ENCODE measurements around the gene DNAH3. TPM values are rescaled to one million over a fixed set of nuclear protein-coding genes. Genes with fewer than 3 reads are reported as not detected.
"Not testable (repeated sequence)": the region's sequence is repeated elsewhere in the genome, so short reads cannot be mapped to it uniquely, and the experiment has no call there.

Gene DNAH3
- polyA plus RNA-seq, 2 of the 4 experiments (the other 2 are of a cell fraction), result 0.37 to 0.81 TPM

DNA sequence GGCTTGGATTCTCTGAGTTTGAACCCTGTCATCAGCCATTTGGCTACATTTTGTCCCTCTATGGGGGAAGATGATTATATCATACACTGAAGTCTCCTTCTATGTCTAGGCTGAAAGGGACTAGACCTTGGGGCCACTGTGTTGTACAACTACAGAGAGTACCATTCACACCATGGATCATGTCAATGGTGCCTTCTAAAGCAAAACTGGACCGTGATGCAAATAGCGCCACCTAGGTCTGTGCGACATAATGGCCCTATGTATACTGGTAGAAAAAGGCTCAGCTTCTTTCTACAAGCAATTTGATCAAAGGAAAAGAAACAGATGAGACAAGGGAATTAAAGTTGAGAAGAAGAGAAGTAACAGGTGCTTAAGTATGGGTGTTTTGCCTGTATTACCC is 149.4 kb downstream of the DNAH3 start:
- H3K4me2 ChIP-seq, result no peak overlapping the region
- ChIA-PET CTCF (interaction anchor here (1.0 to 4.4 kb wide), 4 partner anchors 10 to 152 kb away, joined by 3 to 24 read pairs (median 4); no protein-coding TSS in a partner anchor), POLR2A (no interaction called here)
- H3K27ac ChIP-seq, result no peak overlapping the region
- DNase-seq (ENCODE audit: low read depth in 1 of 2, low spot score in 1 of 2) (peak; percentile 18 to 47), FAIRE-seq (no peak), ATAC-seq (peak; percentile 47 to 82; a peak in 5 of 6 replicates)
- no peaks in the 10 kb centered on the region for H3K9me3 ChIP-seq
- no peak overlapping the region for H3K4me3 ChIP-seq
- no peak for TF ChIP-seq ESRRA (IDR thresholded peaks at IDR 0.05; ENCODE audit: borderline replicate concordance, low read length)
- no peak for TF ChIP-seq NFE2L2 (conservative IDR thresholded peaks at IDR 0.05; ENCODE audit: low read length)
- TF ChIP-seq, protein P1, sequence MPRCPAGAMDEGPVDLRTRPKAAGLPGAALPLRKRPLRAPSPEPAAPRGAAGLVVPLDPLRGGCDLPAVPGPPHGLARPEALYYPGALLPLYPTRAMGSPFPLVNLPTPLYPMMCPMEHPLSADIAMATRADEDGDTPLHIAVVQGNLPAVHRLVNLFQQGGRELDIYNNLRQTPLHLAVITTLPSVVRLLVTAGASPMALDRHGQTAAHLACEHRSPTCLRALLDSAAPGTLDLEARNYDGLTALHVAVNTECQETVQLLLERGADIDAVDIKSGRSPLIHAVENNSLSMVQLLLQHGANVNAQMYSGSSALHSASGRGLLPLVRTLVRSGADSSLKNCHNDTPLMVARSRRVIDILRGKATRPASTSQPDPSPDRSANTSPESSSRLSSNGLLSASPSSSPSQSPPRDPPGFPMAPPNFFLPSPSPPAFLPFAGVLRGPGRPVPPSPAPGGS (IDR thresholded peaks at IDR 0.05), result no peak
- TF ChIP-seq, protein P2, sequence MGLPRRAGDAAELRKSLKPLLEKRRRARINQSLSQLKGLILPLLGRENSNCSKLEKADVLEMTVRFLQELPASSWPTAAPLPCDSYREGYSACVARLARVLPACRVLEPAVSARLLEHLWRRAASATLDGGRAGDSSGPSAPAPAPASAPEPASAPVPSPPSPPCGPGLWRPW (IDR thresholded peaks at IDR 0.05), result no peak
- TF ChIP-seq HOXA7 (CRISPR knock-in tag; IDR thresholded peaks at IDR 0.05), result no peak
- TF ChIP-seq, protein P3, sequence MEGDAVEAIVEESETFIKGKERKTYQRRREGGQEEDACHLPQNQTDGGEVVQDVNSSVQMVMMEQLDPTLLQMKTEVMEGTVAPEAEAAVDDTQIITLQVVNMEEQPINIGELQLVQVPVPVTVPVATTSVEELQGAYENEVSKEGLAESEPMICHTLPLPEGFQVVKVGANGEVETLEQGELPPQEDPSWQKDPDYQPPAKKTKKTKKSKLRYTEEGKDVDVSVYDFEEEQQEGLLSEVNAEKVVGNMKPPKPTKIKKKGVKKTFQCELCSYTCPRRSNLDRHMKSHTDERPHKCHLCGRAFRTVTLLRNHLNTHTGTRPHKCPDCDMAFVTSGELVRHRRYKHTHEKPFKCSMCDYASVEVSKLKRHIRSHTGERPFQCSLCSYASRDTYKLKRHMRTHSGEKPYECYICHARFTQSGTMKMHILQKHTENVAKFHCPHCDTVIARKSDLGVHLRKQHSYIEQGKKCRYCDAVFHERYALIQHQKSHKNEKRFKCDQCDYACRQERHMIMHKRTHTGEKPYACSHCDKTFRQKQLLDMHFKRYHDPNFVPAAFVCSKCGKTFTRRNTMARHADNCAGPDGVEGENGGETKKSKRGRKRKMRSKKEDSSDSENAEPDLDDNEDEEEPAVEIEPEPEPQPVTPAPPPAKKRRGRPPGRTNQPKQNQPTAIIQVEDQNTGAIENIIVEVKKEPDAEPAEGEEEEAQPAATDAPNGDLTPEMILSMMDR (IDR thresholded peaks at IDR 0.05), result peak; percentile 37
- TF ChIP-seq TFCP2L1 (CRISPR knock-in tag; IDR thresholded peaks at IDR 0.05), result no peak
- TF ChIP-seq RAD21 (conservative IDR thresholded peaks at IDR 0.05 in 1 of 2, IDR thresholded peaks at IDR 0.05 in 1 of 2), result peak in 1 of 2 experiments; percentile 35; a peak in 2 of 5 replicates
- no peak for TF ChIP-seq HEYL (CRISPR knock-in tag; IDR thresholded peaks at IDR 0.05)
- TF ChIP-seq, protein P4, sequence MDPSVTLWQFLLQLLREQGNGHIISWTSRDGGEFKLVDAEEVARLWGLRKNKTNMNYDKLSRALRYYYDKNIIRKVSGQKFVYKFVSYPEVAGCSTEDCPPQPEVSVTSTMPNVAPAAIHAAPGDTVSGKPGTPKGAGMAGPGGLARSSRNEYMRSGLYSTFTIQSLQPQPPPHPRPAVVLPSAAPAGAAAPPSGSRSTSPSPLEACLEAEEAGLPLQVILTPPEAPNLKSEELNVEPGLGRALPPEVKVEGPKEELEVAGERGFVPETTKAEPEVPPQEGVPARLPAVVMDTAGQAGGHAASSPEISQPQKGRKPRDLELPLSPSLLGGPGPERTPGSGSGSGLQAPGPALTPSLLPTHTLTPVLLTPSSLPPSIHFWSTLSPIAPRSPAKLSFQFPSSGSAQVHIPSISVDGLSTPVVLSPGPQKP (IDR thresholded peaks at IDR 0.05; ENCODE audit: low read depth, low read length), result no peak
- 4% methylated on average over 3 of the region's 3 CpGs for WGBS (ENCODE audit: missing lambda C conversion rate)
- no peaks in the 10 kb centered on the region for H3K4me1 ChIP-seq

DNA sequence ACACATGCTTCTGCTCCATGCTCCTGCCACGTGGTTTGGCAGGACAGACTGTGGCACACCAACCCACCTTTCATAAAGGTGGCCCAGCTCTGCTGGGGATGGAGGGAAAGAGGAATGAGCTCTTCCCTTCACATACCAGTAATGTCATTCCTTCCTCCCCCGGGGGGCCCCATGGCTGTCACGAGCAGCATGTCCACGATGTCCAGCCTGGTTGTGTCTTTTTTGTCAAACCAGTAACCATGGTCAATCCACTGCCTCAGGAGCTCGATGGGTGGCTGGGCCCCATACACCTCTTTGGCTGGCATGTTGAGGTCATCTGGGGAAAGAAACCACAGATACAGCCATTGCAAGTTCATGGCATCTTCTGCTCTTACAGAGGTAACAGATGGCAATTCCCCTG is 153.5 kb downstream of the DNAH3 start:
- CTCF ChIA-PET, result interaction anchor here (1.8 kb wide), 1 partner anchor 10 kb away, joined by 5 read pairs; no protein-coding TSS in a partner anchor
- WGBS (ENCODE audit: missing lambda C conversion rate), result 46% methylated on average over 5 of the region's 5 CpGs
- no peak for DNase-seq (ENCODE audit: low read depth in 1 of 2, low spot score in 1 of 2)
- no peak for TF ChIP-seq HDAC2 (IDR thresholded peaks at IDR 0.05)
- Histone ChIP-seq H3K27ac (no peak overlapping the region), H3K4me3 (no peak overlapping the region), H3K4me1 (no peaks in the 10 kb centered on the region), H3K9me3 (no peaks in the 10 kb centered on the region), H3K4me2 (no peak overlapping the region)
- FAIRE-seq, result no peak
- no peak for ATAC-seq
- POLR2A ChIA-PET, result no interaction called here

DNA sequence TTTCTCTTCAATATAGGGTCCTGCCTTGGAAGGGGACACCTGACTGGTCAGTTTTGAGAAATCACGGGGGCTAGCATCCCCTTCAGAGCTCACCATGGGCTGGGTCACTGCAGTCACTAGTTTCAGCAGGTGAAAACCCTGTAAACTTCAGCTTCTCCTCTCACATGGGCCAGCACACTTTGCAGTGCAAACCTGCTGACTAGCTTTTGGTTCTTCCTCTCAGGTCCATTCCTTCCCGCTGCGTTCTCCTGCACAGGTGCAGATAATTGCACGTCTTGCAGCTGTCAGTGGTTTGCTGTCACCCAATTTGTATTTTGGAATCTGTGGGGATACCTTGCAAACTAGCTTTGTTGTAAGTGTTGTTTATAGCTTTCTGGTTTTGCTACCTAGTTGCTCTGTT is 154.9 kb downstream of the DNAH3 start:
- POLR2A ChIA-PET, result no interaction called here
- CTCF ChIA-PET, result interaction anchor here (0.8 to 1.8 kb wide), 4 partner anchors 9 to 283 kb away, joined by 3 to 5 read pairs (median 3); no protein-coding TSS in a partner anchor
- Histone ChIP-seq H3K4me3 (no peak overlapping the region), H3K4me1 (no peaks in the 10 kb centered on the region), H3K27ac (no peak overlapping the region), H3K9me3 (no peaks in the 10 kb centered on the region), H3K4me2 (no peak overlapping the region)
- no peak for FAIRE-seq
- WGBS (ENCODE audit: missing lambda C conversion rate), result 47% methylated on average over 4 of the region's 4 CpGs
- ATAC-seq, result no peak
- no peak for TF ChIP-seq ZNF302 (CRISPR knock-in tag; IDR thresholded peaks at IDR 0.05)
- TF ChIP-seq RCOR1 (IDR thresholded peaks at IDR 0.05; ENCODE audit: low read depth, low read length), result no peak
- TF ChIP-seq POLR2A (IDR thresholded peaks at IDR 0.05; ENCODE audit: low read length), result no peak
- TF ChIP-seq, protein P1 (IDR thresholded peaks at IDR 0.05), result no peak
- TF ChIP-seq NPAS2 (CRISPR knock-in tag; IDR thresholded peaks at IDR 0.05; ENCODE audit: borderline replicate concordance), result no peak
- DNase-seq (ENCODE audit: low read depth in 1 of 2, low spot score in 1 of 2), result no peak

DNA sequence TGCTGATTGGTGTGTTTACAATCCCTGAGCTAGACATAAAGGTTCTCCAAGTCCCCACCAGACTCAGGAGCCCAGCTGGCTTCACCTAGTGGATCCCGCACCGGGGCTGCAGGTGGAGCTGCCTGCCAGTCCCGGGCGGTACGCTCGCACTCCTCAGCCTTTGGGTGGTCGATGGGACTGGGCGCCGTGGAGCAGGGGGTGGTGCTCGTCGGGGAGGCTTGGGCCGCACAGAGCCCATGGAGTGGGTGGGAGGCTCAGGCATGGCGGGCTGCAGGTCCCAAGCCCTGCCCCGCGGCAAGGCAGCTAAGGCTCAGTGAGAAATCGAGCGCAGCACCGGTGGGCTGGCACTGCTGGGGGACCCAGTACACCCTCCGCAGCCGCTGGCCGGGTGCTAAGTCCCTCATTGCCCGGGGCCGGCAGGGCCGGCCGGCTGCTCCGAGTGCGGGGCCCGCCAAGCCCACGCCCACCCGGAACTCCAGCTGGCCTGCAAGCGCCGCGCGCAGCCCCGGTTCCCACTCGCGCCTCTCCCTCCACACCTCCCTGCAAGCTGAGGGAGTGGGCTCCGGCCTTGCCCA is 161.1 kb downstream of the DNAH3 start:
- H3K9me3 ChIP-seq; POLR2A ChIA-PET; H3K4me2 ChIP-seq; ATAC-seq; H3K27ac ChIP-seq; H3K4me3 ChIP-seq; H3K4me1 ChIP-seq; FAIRE-seq; DNase-seq (ENCODE audit: low read depth in 1 of 2, low spot score in 1 of 2): not testable (repeated sequence)
- CTCF ChIA-PET, result interaction anchor here (1.3 kb wide), 1 partner anchor 12 kb away, joined by 5 read pairs; no protein-coding TSS in a partner anchor
- WGBS (ENCODE audit: missing lambda C conversion rate), result no CpG with 5 or more reads among the region's 38 CpGs
